ENCODE measurements around the gene MICAL3. TPM values are rescaled to one million over a fixed set of nuclear protein-coding genes. Genes with fewer than 3 reads are reported as not detected.

MICAL3 gene
- total RNA-seq, 4 donors from 2014 or later: 84.2 to 290 (median 151) TPM

DNA sequence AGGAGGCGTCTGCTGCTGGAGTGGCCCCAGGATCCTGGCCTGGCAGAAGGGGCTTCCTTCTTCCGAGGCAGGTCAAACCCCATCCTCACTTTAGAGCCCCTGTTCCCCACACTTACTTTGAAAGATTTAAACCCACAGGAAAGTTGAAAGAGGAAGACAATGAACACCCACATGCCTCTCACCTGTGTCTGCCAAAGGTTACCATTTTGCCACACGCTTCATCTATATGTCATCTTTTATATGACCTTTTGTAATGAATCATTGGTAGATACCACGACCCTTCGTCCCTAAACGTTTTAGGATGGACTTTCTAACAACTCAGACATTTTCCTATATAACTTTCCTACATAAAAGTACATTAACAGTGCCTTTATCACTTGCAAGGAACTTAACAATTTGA, 210.3 kb downstream of the MICAL3 start:
- TF ChIP-seq, protein P1, sequence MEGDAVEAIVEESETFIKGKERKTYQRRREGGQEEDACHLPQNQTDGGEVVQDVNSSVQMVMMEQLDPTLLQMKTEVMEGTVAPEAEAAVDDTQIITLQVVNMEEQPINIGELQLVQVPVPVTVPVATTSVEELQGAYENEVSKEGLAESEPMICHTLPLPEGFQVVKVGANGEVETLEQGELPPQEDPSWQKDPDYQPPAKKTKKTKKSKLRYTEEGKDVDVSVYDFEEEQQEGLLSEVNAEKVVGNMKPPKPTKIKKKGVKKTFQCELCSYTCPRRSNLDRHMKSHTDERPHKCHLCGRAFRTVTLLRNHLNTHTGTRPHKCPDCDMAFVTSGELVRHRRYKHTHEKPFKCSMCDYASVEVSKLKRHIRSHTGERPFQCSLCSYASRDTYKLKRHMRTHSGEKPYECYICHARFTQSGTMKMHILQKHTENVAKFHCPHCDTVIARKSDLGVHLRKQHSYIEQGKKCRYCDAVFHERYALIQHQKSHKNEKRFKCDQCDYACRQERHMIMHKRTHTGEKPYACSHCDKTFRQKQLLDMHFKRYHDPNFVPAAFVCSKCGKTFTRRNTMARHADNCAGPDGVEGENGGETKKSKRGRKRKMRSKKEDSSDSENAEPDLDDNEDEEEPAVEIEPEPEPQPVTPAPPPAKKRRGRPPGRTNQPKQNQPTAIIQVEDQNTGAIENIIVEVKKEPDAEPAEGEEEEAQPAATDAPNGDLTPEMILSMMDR (IDR thresholded peaks at IDR 0.05): no peak
- TF ChIP-seq EP300 (IDR thresholded peaks at IDR 0.05; ENCODE audit: low read depth) (no peak), POLR2A (IDR thresholded peaks at IDR 0.05) (no peak), POLR2AphosphoS5 (IDR thresholded peaks at IDR 0.05) (no peak)
- DNase-seq: no peak
- no peaks in the 10 kb centered on the region for H3K27me3 ChIP-seq
- H3K4me1 ChIP-seq: peaks cover 0 to 12% (median 8%) of the 10 kb centered on the region in 4 donors
- H3K36me3 ChIP-seq: peaks cover 0 to 35% (median 8%) of the 10 kb centered on the region in 4 donors
- H3K9me3 ChIP-seq: no peaks in the 10 kb centered on the region
- no peak overlapping the region for H3K27ac ChIP-seq
- 78 to 83% methylated on average over 6 of the region's 6 CpGs for WGBS, 2 donors (ENCODE audit: low coverage in 1 of 2)
- no peak overlapping the region for H3K4me3 ChIP-seq
- in situ Hi-C loops (cut with MboI; ENCODE audit: low pct_ligation_motif_present in 1 of 4, low pct_unique_long_range_greater_than_20kb in 1 of 4, low sequenced_read_pairs in 3 of 4): no loop called here
- intact Hi-C loops (cut with DNase I; ENCODE audit: low total_unique reads): no loop called here

DNA sequence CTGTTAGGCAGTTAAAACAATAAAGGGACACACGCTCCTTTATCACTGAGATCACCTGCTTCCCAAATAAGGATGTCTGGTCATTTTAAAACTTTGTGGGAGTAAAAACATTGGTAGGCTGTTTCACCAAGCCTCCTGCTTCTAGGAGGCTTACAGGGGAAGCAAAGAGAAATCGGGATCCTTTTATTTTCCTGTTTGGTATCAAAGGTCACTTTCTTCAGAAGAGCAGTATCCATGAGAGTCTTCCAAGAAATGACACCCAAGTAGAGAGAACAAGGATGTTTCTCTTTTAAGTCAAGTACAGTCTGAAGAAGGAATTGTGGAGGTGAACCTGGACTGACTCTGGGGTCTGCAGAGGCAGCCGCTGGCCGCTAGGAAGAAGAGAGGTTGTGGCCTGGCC, 213.2 kb downstream of the MICAL3 start:
- no peaks in the 10 kb centered on the region for H3K9me3 ChIP-seq
- H3K27ac ChIP-seq: peak overlapping the region in 2 of 4 donors; percentile 27 to 37
- peaks cover 0 to 34% (median 3%) of the 10 kb centered on the region in 4 donors for H3K36me3 ChIP-seq
- intact Hi-C loops (cut with DNase I; ENCODE audit: low total_unique reads): no loop called here
- no peak overlapping the region for H3K4me3 ChIP-seq
- DNase-seq: no peak
- in situ Hi-C loops (cut with MboI; ENCODE audit: low pct_ligation_motif_present in 1 of 4, low pct_unique_long_range_greater_than_20kb in 1 of 4, low sequenced_read_pairs in 3 of 4): no loop called here
- 52 to 72% methylated on average over 4 of the region's 4 CpGs for WGBS, 2 donors (ENCODE audit: low coverage in 1 of 2)
- H3K27me3 ChIP-seq: no peaks in the 10 kb centered on the region
- peaks cover 0 to 12% (median 8%) of the 10 kb centered on the region in 4 donors for H3K4me1 ChIP-seq
- TF ChIP-seq POLR2AphosphoS5 (IDR thresholded peaks at IDR 0.05): no peak
- TF ChIP-seq EP300 (IDR thresholded peaks at IDR 0.05; ENCODE audit: low read depth): no peak
- TF ChIP-seq POLR2A (IDR thresholded peaks at IDR 0.05): no peak
- TF ChIP-seq, protein P1 (IDR thresholded peaks at IDR 0.05): no peak

DNA sequence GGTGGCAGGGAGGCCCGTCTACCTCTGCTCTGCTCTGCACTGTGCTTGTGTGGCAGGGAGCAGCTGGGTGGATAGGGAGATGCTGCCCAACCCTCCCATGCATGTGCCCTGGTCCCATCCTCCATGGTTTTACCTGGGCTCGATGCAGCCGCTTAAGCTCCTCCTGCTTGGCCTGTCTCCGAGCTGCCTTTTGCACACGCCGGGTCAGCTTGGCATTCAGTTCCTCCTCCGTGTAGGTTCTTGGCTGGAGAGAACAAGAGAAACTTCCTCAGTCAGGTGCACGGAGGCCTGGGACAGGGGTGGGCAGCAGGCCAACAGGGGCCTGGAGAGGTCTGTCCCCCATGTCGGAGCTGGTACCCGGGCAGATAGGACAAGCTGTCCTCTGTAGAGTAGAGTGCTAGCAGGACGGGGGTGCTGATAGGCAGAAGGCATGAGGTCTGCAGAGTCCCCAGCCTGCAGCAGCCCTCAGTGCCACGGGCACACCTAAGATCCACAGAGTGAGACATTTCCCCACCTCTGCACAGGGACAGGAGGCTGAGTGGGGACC, 213.7 kb downstream of the MICAL3 start:
- in situ Hi-C loops (cut with MboI; ENCODE audit: low pct_ligation_motif_present in 1 of 4, low pct_unique_long_range_greater_than_20kb in 1 of 4, low sequenced_read_pairs in 3 of 4) (no loop called here), intact Hi-C loops (cut with DNase I; ENCODE audit: low total_unique reads) (no loop called here)
- H3K36me3 ChIP-seq: peaks cover 0 to 29% (median 3%) of the 10 kb centered on the region in 4 donors
- TF ChIP-seq, protein P1 (IDR thresholded peaks at IDR 0.05): no peak
- no peak for TF ChIP-seq POLR2A (IDR thresholded peaks at IDR 0.05)
- no peak for TF ChIP-seq EP300 (IDR thresholded peaks at IDR 0.05; ENCODE audit: low read depth)
- no peak for TF ChIP-seq POLR2AphosphoS5 (IDR thresholded peaks at IDR 0.05)
- H3K9me3 ChIP-seq: no peaks in the 10 kb centered on the region
- 51% methylated on average over 12 of the region's 12 CpGs; no CpG with 5 or more reads in 1 of the 2 donors for WGBS, 2 donors (ENCODE audit: low coverage in 1 of 2)
- H3K4me1 ChIP-seq: peaks cover 0 to 12% (median 8%) of the 10 kb centered on the region in 4 donors
- H3K27ac ChIP-seq: peak overlapping the region in 2 of 4 donors; percentile 27 to 37
- H3K4me3 ChIP-seq: no peak overlapping the region
- no peaks in the 10 kb centered on the region for H3K27me3 ChIP-seq
- no peak for DNase-seq

- H3K27ac ChIP-seq: no peak overlapping the region
- in situ Hi-C loops (cut with MboI; ENCODE audit: low pct_ligation_motif_present in 1 of 4, low pct_unique_long_range_greater_than_20kb in 1 of 4, low sequenced_read_pairs in 3 of 4) (no loop called here), intact Hi-C loops (cut with DNase I; ENCODE audit: low total_unique reads) (no loop called here)
- peaks cover 0 to 25% (median 3%) of the 10 kb centered on the region in 4 donors for H3K36me3 ChIP-seq
- no peaks in the 10 kb centered on the region for H3K9me3 ChIP-seq
- no peaks in the 10 kb centered on the region for H3K27me3 ChIP-seq
- H3K4me1 ChIP-seq: peaks cover 0 to 12% (median 8%) of the 10 kb centered on the region in 4 donors
- no peak overlapping the region for H3K4me3 ChIP-seq
- TF ChIP-seq, protein P1 (IDR thresholded peaks at IDR 0.05): no peak
- TF ChIP-seq POLR2A (IDR thresholded peaks at IDR 0.05): no peak
- no peak for DNase-seq
- WGBS, 2 donors (ENCODE audit: low coverage in 1 of 2): 67% methylated on average over 25 of the region's 25 CpGs; no CpG with 5 or more reads in 1 of the 2 donors
Measured at GRCh38 chr22:17808693-17809403, 215.5 kb downstream of the MICAL3 start.
